Bronchial epithelial cell (primary cell): ENCODE data around the gene CD9. TPM values are rescaled to one million over a fixed set of nuclear protein-coding genes. Genes with fewer than 3 reads are reported as not detected.

Source experiments
- DNase-seq: peaks from one replicate; pipeline ENCODE4 v3.0.0-alpha.2; 2010; ENCODE audit warnings: low read depth
- FAIRE-seq: peaks from 2 replicates; lab custom pipeline; 2011; peaks lifted over from hg19 to GRCh38; lab: Jason Lieb, UNC
- H3K27me3 ChIP-seq: 2 replicates; pipeline ENCODE4 v1.5.1; 2011; ENCODE audit warnings: low read length; ENCODE audit not compliant: control insufficient read depth, insufficient read depth
- H3K36me3 ChIP-seq: 2 replicates; pipeline ENCODE4 v1.5.1; 2011; ENCODE audit warnings: low read length; ENCODE audit not compliant: control insufficient read depth, insufficient read depth
- H3K4me3 ChIP-seq: 2 replicates; pipeline ENCODE4 v1.5.1; 2011; ENCODE audit warnings: mild to moderate bottlenecking, low read depth, low read length, control low read depth
- total RNA-seq: library from RNA; depleted of rRNA; stranded (reverse); fragments of >200 nt; gene quantifications from 2 replicates; pipeline ENCODE4 v1.2.1, GENCODE V29; 2014
- TF ChIP-seq, protein P1 (sequence below): IDR thresholded peaks from 2 replicates; pipeline ENCODE4 v1.5.1; 2011; ENCODE audit warnings: mild to moderate bottlenecking, moderate library complexity, low read length, control low read depth, inconsistent platforms; ENCODE audit not compliant: insufficient read depth, severe bottlenecking

Gene CD9
- total RNA-seq, 1 donor from 2014 or later = 634 TPM

DNA sequence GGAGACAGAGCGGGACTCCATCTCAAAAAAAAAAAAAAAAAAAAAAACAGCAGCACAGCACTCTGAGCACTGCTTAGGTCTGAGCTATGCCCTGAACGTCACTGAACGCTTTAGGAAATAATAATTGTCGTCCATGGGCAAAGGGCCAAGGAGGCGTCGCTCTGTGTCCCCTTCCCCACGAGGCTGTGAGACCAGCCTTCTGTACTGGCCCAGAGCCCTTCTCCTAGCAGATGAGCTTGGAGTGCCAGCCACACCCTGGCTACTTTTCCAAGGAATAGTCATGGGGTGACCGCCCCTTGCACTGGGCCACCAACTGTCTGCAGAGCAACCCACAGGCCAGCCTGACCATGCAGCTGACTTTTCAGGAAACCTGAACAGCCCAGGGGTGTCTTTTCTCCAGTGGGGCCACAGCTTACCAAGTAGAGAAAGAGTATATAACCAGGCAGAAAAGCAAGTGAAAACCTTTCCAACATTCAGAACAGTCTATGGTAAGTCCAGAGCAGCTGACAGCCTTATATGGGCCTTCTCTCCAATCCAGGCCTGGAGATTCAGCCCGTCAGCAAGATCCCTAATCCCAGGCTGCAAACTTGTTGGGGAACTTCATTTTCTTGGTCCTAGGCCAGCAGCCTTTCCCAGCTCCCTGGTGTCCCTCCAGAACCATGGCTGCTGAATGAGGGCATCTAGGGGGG, 28.5 kb downstream of the CD9 start:
- no peak overlapping the region for H3K4me3 ChIP-seq
- peaks cover 35% of the 10 kb centered on the region for H3K36me3 ChIP-seq
- no peak for DNase-seq
- FAIRE-seq = no peak
- TF ChIP-seq, protein P1, sequence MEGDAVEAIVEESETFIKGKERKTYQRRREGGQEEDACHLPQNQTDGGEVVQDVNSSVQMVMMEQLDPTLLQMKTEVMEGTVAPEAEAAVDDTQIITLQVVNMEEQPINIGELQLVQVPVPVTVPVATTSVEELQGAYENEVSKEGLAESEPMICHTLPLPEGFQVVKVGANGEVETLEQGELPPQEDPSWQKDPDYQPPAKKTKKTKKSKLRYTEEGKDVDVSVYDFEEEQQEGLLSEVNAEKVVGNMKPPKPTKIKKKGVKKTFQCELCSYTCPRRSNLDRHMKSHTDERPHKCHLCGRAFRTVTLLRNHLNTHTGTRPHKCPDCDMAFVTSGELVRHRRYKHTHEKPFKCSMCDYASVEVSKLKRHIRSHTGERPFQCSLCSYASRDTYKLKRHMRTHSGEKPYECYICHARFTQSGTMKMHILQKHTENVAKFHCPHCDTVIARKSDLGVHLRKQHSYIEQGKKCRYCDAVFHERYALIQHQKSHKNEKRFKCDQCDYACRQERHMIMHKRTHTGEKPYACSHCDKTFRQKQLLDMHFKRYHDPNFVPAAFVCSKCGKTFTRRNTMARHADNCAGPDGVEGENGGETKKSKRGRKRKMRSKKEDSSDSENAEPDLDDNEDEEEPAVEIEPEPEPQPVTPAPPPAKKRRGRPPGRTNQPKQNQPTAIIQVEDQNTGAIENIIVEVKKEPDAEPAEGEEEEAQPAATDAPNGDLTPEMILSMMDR = no peak
- H3K27me3 ChIP-seq = no peaks in the 10 kb centered on the region

DNA sequence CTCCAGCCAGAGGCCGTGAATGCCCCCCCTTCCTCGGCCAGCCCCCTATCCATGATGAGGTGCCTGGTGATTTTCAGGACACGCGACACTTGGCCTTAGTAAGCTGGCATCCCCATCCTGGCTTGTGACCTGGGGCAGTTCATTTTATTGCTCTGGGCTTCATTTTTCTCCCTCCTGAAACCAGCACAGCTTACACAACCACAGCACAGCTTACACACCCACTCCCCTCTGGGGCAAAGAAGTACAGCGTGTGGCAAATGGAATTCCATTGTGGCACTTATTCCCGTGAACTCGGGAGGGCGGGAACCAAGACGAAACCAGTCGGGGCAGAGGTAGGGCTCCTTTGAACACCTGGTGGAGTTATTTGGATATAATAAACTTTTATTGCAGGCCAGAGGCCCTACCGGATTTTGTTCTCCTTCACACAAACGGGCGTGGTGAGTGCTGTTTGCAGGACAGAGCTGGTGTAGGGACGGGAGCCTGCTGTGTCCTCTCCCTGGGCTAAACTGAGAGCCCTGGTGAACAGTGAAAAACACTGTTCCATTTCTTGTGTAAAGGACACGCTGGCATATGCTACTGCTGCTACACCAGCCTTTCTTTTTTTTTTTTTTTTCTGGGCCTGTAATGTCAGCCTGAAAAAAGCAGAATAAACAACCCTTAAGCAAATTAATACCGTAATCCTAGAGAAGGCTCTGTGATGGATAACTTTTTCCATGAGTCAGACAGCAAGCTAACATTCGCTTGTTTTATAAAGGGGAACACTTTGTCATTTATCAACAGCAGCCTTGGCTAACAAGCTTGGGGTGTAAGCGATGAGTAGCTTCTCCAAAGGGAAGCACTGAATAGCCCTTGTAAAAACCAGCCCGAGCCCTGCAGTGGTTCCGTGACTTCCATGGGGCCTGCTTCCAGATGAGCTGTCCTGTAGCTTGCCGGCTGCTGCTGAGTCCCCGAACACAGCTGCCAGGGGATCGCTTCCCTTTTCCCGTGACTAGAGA, 29.3 kb downstream of the CD9 start:
- TF ChIP-seq, protein P1 = peak; percentile 6
- DNase-seq (peak; percentile 85), FAIRE-seq (no peak)
- H3K4me3 ChIP-seq = no peak overlapping the region
- H3K27me3 ChIP-seq = no peaks in the 10 kb centered on the region
- peaks cover 40% of the 10 kb centered on the region for H3K36me3 ChIP-seq

- peaks cover 45% of the 10 kb centered on the region for H3K36me3 ChIP-seq
- DNase-seq (peak; percentile 69), FAIRE-seq (no peak)
- TF ChIP-seq, protein P1 = no peak
- H3K4me3 ChIP-seq = no peak overlapping the region
- H3K27me3 ChIP-seq = no peaks in the 10 kb centered on the region
Observed at GRCh38 chr12:6230321-6231110, 30.3 kb downstream of the CD9 start.

DNA sequence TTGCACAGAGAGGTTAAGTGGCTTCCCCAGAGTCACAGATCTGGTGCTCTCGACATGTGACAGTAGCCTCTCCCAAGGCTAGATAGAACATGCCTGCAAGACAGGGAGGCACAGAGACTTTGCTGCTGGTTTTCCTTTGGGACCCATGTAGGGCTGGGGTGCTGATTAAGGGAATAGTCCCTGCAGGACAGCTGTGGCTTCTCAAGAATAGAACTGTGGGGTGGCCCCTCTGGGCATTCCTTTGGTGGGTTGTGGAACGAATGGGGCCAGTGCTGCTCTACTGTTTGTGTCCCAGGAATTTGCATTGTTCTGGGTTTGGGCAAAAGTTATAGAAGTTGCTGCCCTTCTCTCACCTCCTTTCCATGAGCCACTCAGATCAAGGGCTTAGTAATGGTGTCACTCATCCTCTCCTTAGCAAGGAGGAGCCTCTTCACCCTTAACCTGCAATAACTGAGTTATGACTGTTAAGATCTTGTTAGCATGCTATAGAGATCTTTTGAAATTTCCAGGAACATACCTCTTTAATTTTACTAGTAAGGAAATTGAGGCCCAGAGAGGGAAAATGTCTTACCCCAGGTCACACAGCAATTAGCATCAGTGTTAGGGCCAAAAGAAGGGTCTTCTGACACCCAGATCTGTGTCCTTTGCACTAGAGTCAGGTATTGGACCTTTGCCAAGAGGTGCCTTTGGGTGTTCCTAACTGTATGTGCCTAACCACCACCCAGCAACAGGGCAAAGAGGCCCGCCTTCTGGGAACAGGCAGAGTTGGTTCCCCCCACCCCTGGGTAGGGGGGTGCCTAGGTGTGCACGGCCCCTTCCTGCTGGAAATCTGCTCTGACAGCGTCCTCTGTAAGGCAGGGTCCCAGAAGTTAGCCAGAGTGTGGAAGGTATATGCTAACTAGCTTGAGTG, 31.4 kb downstream of the CD9 start:
- Histone ChIP-seq H3K4me3 (no peak overlapping the region), H3K36me3 (peaks cover 54% of the 10 kb centered on the region), H3K27me3 (no peaks in the 10 kb centered on the region)
- no peak for FAIRE-seq
- peak; percentile 40 for DNase-seq
- TF ChIP-seq, protein P1 = no peak
